ENCODE measurements around the gene DZIP1. TPM values are rescaled to one million over a fixed set of nuclear protein-coding genes. Genes with fewer than 3 reads are reported as not detected.

The DZIP1 gene
- total RNA-seq, 1 experiment from 2014 or later = 33.6 TPM

- H3K9ac ChIP-seq (ENCODE audit: extremely low read depth, insufficient read length, low read length) = peak within 1 kb of the TSS; percentile 46
- TF ChIP-seq CTCF (conservative IDR thresholded peaks at IDR 0.05) = peak; percentile 79
- H2AFZ ChIP-seq (ENCODE audit: low read length) = peak within 1 kb of the TSS; percentile 61
- H2BK12ac ChIP-seq (ENCODE audit: insufficient read length, low read depth, low read length) = no peak within 1 kb of the TSS
- H3K9me3 ChIP-seq (ENCODE audit: control insufficient read depth, low read depth, low read length) = no peaks in the 10 kb centered on the region
- H3K27ac Mint-ChIP-seq = no peak within 1 kb of the TSS
- 0 out of 2 replicates have a peak, but pooled peaks cover 7% of the 10 kb centered on the region for H3K4me1 ChIP-seq (ENCODE audit: insufficient read depth, low read length)
- peaks cover 28% of the 10 kb centered on the region for H3K27me3 Mint-ChIP-seq (ENCODE audit: low read depth)
- H3K4ac ChIP-seq (ENCODE audit: low read depth, low read length) = no peak within 1 kb of the TSS
- no peaks in the 10 kb centered on the region for H4K20me1 ChIP-seq (ENCODE audit: control insufficient read depth, insufficient read depth, insufficient read length)
- H3K36me3 Mint-ChIP-seq (ENCODE audit: insufficient read depth in 1 of 3, low read depth in 3 of 3) = peaks cover 0 to 6% (median 0%) of the 10 kb centered on the region in 3 experiments; a peak in 2 of 7 replicates
- H3K23me2 ChIP-seq (ENCODE audit: insufficient read length, low read depth, low read length, poor library complexity, severe bottlenecking) = peaks cover 18% of the 10 kb centered on the region
- no peak within 1 kb of the TSS for H3K27ac ChIP-seq (ENCODE audit: insufficient read length, low read depth, low read length)
- peak within 1 kb of the TSS; percentile 74 for H3K14ac ChIP-seq (ENCODE audit: insufficient read depth, low read length)
- H3K9me3 Mint-ChIP-seq = no peaks in the 10 kb centered on the region
- no peak within 1 kb of the TSS for H4K8ac ChIP-seq (replicated peaks; ENCODE audit: insufficient read length, low read depth, low read length)
- no peak within 1 kb of the TSS for H2BK15ac ChIP-seq (ENCODE audit: low read depth, low read length)
- peaks cover 30 to 44% of the 10 kb centered on the region in 2 experiments for H3K4me1 Mint-ChIP-seq
- no peak within 1 kb of the TSS for H2BK120ac ChIP-seq (ENCODE audit: low read depth, low read length, poor library complexity, severe bottlenecking)
- H2BK5ac ChIP-seq (ENCODE audit: insufficient read length, low read length) = no peak within 1 kb of the TSS
- no peak within 1 kb of the TSS for H3T11ph ChIP-seq (ENCODE audit: low read length)
- H3K23ac ChIP-seq (ENCODE audit: insufficient read length, low read depth, low read length) = no peak within 1 kb of the TSS
- H3K27me3 ChIP-seq (ENCODE audit: insufficient read depth, low read length) = no peaks in the 10 kb centered on the region
- H3K4me2 ChIP-seq (ENCODE audit: insufficient read depth, insufficient read length, low read length) = peak within 1 kb of the TSS; percentile 91
- no peaks in the 10 kb centered on the region for H3K79me1 ChIP-seq (ENCODE audit: insufficient read depth, low read depth, low read length, poor library complexity, severe bottlenecking)
- H3K4me3 Mint-ChIP-seq = peak within 1 kb of the TSS; percentile 78 to 95
- no peak within 1 kb of the TSS for H4K91ac ChIP-seq (ENCODE audit: insufficient read length, low read depth, low read length)
- DNase-seq = peak; percentile 92
- no peak within 1 kb of the TSS for H3K56ac ChIP-seq (ENCODE audit: insufficient read length, low read depth, low read length)
- H3K18ac ChIP-seq (ENCODE audit: insufficient read length, low read depth, low read length) = peak within 1 kb of the TSS; percentile 2
- H4K5ac ChIP-seq (ENCODE audit: insufficient read length, low read depth, low read length) = no peak within 1 kb of the TSS
- H3K79me2 ChIP-seq (ENCODE audit: insufficient read depth, low read length) = no peaks in the 10 kb centered on the region
- WGBS (ENCODE audit: extremely low coverage, insufficient read length, low lambda C conversion rate) = no CpG with 5 or more reads among the region's 70 CpGs
- no peak within 1 kb of the TSS for H2BK20ac ChIP-seq (ENCODE audit: low read depth, low read length, poor library complexity, severe bottlenecking)
- no peak within 1 kb of the TSS for H2AK5ac ChIP-seq (ENCODE audit: insufficient read length, low read length)
Measured at GRCh38 chr13:95552539-95553441, 91.7 kb downstream of the DZIP1 start, which contains the start of gene CLDN10. Gene CLDN10 (plus strand): TSS chr13:95552720. CDS start chr13:95552754, 34 bp downstream.
